ENCODE data around the gene ANKH.
A peak's percentile ranks its signal among the peaks of the same experiment; 100 is the strongest.
"Not testable (repeated sequence)": the region's sequence is repeated elsewhere in the genome, so short reads cannot be mapped to it uniquely, and the experiment has no call there.

Gene ANKH

DNA sequence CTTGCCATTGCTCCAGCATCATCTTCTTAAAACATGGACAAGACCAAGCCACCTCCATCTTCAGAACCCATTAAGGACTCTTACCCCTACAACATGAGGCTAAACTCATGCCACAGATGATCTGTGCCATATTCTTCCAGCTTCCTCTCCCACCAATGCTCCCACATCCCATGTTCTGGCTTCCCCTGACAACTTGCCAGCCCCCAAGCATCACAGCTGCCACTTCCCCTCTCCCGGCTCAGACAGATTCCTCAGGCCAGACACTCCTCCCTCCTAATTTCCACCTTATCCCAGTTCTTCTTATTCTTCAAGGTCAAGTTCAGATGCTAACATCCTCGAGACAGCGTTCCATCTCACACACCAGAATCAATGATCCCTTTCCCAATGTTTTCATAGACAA is 57.8 kb downstream of the ANKH start:
- Mint-ChIP-seq H3K36me3 (peaks cover 12% of the 10 kb centered on the region), H3K27ac (peak overlapping the region; percentile 59), H3K27me3 (no peaks in the 10 kb centered on the region), H3K4me3 (peak overlapping the region; percentile 1), H3K9me3 (ENCODE audit: low read depth) (no peaks in the 10 kb centered on the region), H3K4me1 (ENCODE audit: low read depth) (peaks cover 81% of the 10 kb centered on the region)

DNA sequence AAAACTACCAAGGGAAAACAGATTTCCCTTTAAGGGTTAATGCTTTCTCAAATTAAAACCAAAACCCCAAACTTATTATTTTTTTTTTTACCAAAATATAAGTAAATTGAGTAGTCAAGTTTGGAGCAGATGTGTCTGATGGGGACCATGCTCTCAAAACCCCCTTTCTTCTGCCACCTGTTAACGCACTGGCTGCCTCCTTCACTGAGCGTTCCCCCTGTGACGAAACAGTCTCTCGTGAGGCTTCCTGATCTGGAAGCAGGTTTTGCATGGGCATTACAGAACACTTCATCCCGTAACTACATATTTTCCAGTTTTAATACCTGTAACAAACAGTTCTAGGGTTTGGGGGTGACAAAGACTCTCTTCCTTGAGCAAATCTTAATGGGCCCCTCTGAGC is 59.4 kb downstream of the ANKH start:
- Mint-ChIP-seq H3K9me3 (ENCODE audit: low read depth) (no peaks in the 10 kb centered on the region), H3K27me3 (no peaks in the 10 kb centered on the region), H3K27ac (peak overlapping the region; percentile 59), H3K4me3 (no peak overlapping the region), H3K36me3 (peaks cover 10% of the 10 kb centered on the region), H3K4me1 (ENCODE audit: low read depth) (peaks cover 80% of the 10 kb centered on the region)

DNA sequence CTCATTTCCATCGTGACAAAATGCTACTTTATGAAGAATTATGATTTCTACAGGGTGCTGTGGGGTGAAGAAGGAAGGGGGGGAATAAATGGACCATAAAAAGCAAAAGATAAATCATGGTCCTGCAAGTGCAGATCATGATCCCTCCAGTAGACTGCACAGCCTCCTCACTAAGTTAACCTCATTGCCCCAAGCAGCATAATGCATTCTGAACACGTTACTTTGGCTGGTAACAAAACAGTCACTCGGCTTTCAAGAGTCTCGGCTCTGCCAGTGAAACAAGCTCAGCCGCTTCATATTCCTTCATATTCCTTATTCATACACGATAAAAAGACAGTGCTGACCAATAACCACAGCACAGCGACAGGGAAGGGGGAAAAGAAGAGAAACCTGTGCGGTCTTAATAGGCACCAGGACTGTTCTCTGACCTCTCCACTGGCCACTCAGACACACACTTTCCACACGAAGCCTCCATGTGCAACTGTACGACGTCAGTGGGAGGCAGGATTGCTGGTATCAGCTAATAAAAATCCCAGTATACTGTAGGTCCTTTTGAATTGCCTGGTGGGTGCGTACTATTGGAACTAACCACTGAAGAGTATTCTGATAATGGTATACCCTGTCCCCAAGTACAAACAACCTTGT is 60.5 kb downstream of the ANKH start:
- peaks cover 8% of the 10 kb centered on the region for H3K36me3 Mint-ChIP-seq
- no peaks in the 10 kb centered on the region for H3K27me3 Mint-ChIP-seq
- H3K27ac Mint-ChIP-seq, result peak overlapping the region; percentile 97
- peaks cover 72% of the 10 kb centered on the region for H3K4me1 Mint-ChIP-seq (ENCODE audit: low read depth)
- no peaks in the 10 kb centered on the region for H3K9me3 Mint-ChIP-seq (ENCODE audit: low read depth)
- peak overlapping the region; percentile 85 for H3K4me3 Mint-ChIP-seq

DNA sequence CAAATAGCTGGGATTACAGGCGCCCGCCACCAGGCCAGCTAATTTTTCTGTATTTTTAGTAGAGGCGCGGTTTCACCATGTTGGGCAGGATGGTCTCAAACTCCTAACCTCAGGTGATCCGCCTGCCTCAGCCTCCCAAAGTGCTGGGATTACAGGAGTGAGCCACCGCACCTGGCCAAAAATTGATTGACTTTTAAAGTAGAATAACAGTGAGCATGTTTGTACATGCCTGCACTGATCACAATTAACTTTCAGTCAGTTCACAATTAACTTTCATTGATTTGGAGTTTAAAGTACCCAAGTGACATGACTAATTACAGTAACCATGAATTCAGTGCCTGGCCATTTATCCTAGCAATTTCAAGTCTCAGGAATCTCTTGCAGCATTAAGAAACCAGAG is 61.3 kb downstream of the ANKH start:
- H3K27me3 Mint-ChIP-seq, result no peaks in the 10 kb centered on the region
- peak overlapping the region; percentile 97 for H3K27ac Mint-ChIP-seq
- peak overlapping the region; percentile 85 for H3K4me3 Mint-ChIP-seq
- H3K9me3 Mint-ChIP-seq (ENCODE audit: low read depth), result no peaks in the 10 kb centered on the region
- peaks cover 10% of the 10 kb centered on the region for H3K36me3 Mint-ChIP-seq
- peaks cover 72% of the 10 kb centered on the region for H3K4me1 Mint-ChIP-seq (ENCODE audit: low read depth)

DNA sequence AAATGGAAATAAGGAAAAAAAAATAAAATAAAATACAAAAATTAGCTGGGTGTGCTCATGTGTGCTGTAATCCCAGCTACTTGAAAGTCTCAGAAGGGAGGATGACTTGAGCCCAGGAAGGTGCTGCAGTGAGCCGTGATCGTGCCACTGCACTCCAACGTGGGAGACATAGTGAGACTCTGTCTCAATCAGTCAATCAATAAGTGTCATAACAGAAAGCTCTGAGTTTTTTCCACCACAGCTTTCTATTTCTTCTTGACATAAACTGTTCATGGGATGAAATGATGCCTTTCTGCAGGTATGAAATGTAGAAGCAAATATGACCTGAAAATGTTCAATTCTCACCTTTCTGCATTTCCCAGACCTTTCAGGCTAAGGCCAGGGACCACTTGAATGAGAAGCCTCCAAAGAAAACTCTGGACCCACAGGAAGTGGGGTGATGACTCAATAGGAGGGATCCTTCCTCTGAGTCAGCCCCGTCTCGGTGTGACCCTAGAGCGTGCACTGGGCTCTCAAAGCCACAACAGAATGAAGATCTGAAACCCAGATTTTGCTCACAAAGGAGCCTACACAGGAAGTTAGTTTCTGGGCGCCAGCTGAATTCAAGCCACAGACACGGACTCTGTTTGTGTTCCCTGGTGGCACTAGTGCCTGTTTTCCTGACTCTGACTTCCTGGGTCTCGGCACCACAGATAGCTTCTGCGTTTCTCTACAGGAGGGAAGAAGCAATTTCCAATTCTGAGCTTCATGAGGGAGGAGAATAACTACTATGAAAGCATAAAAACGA is 62.0 kb downstream of the ANKH start:
- Mint-ChIP-seq H3K36me3 (peaks cover 15% of the 10 kb centered on the region), H3K4me1 (ENCODE audit: low read depth) (peaks cover 69% of the 10 kb centered on the region)

DNA sequence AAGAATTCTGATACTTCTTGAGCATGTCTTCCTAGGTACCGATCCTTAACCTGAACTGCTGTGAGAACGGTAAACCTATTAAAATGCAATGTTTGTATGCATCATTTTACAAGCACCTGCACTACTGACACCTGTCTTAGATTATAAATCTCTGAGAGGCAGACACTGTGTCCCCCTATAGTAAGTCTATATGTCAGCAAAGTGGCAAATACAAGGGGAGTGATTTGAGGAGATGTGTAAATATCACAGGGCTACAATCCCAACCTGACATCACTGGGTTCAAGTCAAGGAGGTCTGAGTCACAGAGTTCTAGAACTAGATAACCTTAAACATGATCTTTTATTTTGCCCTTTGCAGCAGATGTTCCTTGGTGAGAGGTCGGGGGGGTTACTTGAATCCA is 64.1 kb downstream of the ANKH start:
- Mint-ChIP-seq H3K9me3 (ENCODE audit: low read depth) (no peaks in the 10 kb centered on the region), H3K27ac (no peak overlapping the region), H3K4me3 (no peak overlapping the region), H3K27me3 (no peaks in the 10 kb centered on the region), H3K4me1 (ENCODE audit: low read depth) (peaks cover 59% of the 10 kb centered on the region), H3K36me3 (peaks cover 18% of the 10 kb centered on the region)

More for the DNA sequence above, 62.0 kb downstream of the ANKH start:
- Mint-ChIP-seq H3K27ac (peak overlapping the region; percentile 97), H3K4me3 (peak overlapping the region; percentile 85), H3K27me3 (no peaks in the 10 kb centered on the region), H3K9me3 (ENCODE audit: low read depth) (no peaks in the 10 kb centered on the region)

GRCh38 chr5:14806456-14806855 is 65.1 kb downstream of the ANKH start:
- Mint-ChIP-seq H3K27ac (no peak overlapping the region), H3K9me3 (ENCODE audit: low read depth) (no peaks in the 10 kb centered on the region), H3K27me3 (no peaks in the 10 kb centered on the region)

DNA sequence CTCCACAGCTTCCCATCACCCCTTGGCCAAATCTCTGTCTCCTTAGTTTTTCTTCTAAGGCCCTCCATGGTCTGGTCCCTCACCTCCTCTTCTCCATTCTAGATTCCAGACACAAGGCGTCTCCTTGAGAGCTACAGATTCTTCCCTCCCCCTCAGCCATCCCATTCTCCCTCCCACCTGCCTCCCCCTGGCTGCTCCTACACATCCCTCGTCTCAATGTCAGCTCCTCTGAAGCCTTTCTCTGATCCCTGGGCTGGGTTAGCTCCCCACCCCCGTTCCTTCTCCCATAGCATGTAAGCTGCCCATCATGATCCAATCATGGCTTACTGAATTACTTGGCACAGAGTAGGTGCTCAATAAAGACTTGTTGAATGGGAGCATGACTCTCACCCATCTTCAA is 69.0 kb downstream of the ANKH start:
- H3K9me3 Mint-ChIP-seq (ENCODE audit: low read depth), result no peaks in the 10 kb centered on the region

More at GRCh38 chr5:14806456-14806855, 65.1 kb downstream of the ANKH start:
- Mint-ChIP-seq H3K4me3 (no peak overlapping the region), H3K36me3 (peaks cover 18% of the 10 kb centered on the region), H3K4me1 (ENCODE audit: low read depth) (peaks cover 62% of the 10 kb centered on the region)

GRCh38 chr5:14801792-14802191 is 69.8 kb downstream of the ANKH start:
- Mint-ChIP-seq H3K27ac (no peak overlapping the region), H3K4me3 (no peak overlapping the region), H3K9me3 (ENCODE audit: low read depth) (no peaks in the 10 kb centered on the region), H3K27me3 (no peaks in the 10 kb centered on the region), H3K4me1 (ENCODE audit: low read depth) (peaks cover 48% of the 10 kb centered on the region), H3K36me3 (peaks cover 24% of the 10 kb centered on the region)

More for the DNA sequence above, 69.0 kb downstream of the ANKH start:
- H3K27ac Mint-ChIP-seq, result peak overlapping the region; percentile 12
- peaks cover 46% of the 10 kb centered on the region for H3K4me1 Mint-ChIP-seq (ENCODE audit: low read depth)
- H3K4me3 Mint-ChIP-seq, result no peak overlapping the region
- H3K36me3 Mint-ChIP-seq, result peaks cover 24% of the 10 kb centered on the region
- H3K27me3 Mint-ChIP-seq, result no peaks in the 10 kb centered on the region

GRCh38 chr5:14797385-14797784 is 74.2 kb downstream of the ANKH start:
- not testable (repeated sequence) for H3K9me3 Mint-ChIP-seq (ENCODE audit: low read depth); H3K27me3 Mint-ChIP-seq; H3K4me3 Mint-ChIP-seq
- Mint-ChIP-seq H3K36me3 (peaks cover 12% of the 10 kb centered on the region), H3K4me1 (ENCODE audit: low read depth) (peaks cover 54% of the 10 kb centered on the region), H3K27ac (peak overlapping the region; percentile 18)

- Mint-ChIP-seq H3K9me3 (ENCODE audit: low read depth) (no peaks in the 10 kb centered on the region), H3K27ac (peak overlapping the region; percentile 2), H3K36me3 (peaks cover 16% of the 10 kb centered on the region), H3K27me3 (no peaks in the 10 kb centered on the region), H3K4me3 (no peak overlapping the region), H3K4me1 (ENCODE audit: low read depth) (peaks cover 59% of the 10 kb centered on the region)
These were observed 76.9 kb downstream of the ANKH start for GRCh38 chr5:14794583-14795230.

DNA sequence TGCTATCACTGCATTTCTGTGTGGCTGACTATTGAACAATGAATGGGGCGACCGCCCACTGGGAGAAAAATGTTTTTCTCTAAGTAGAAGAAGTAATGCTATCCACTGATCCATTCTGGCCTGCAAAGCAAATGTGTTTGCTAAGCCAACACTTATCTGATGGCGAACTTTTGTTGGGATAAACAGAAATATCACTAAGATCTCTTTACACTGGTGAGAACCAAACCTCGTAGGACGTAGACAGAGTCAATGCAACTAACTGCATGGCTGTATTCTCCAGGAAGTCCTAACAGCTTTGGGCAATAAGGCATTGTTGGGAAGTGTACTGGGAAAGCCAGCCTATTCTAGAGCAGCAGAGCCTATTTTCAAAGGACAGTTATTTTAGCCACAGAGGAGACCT is 77.7 kb downstream of the ANKH start:
- H3K27ac Mint-ChIP-seq, result peak overlapping the region; percentile 1
- H3K4me1 Mint-ChIP-seq (ENCODE audit: low read depth), result peaks cover 61% of the 10 kb centered on the region

GRCh38 chr5:14790911-14791310 is 80.7 kb downstream of the ANKH start:
- H3K4me1 Mint-ChIP-seq (ENCODE audit: low read depth), result peaks cover 52% of the 10 kb centered on the region
- H3K27ac Mint-ChIP-seq, result peak overlapping the region; percentile 46
- peaks cover 17% of the 10 kb centered on the region for H3K36me3 Mint-ChIP-seq
- no peaks in the 10 kb centered on the region for H3K27me3 Mint-ChIP-seq
- H3K4me3 Mint-ChIP-seq, result no peak overlapping the region
- no peaks in the 10 kb centered on the region for H3K9me3 Mint-ChIP-seq (ENCODE audit: low read depth)

More for the DNA sequence above, 77.7 kb downstream of the ANKH start:
- Mint-ChIP-seq H3K27me3 (no peaks in the 10 kb centered on the region), H3K4me3 (no peak overlapping the region), H3K36me3 (peaks cover 16% of the 10 kb centered on the region), H3K9me3 (ENCODE audit: low read depth) (no peaks in the 10 kb centered on the region)

- peak overlapping the region; percentile 23 for H3K27ac Mint-ChIP-seq
- H3K27me3 Mint-ChIP-seq, result no peaks in the 10 kb centered on the region
- H3K9me3 Mint-ChIP-seq (ENCODE audit: low read depth), result no peaks in the 10 kb centered on the region
- H3K4me3 Mint-ChIP-seq, result peak overlapping the region; percentile 36
- peaks cover 19% of the 10 kb centered on the region for H3K36me3 Mint-ChIP-seq
- peaks cover 51% of the 10 kb centered on the region for H3K4me1 Mint-ChIP-seq (ENCODE audit: low read depth)
These were observed 81.4 kb downstream of the ANKH start for GRCh38 chr5:14790220-14790619.
